ENCODE measurements around the gene ZFHX2. TPM values are rescaled to one million over a fixed set of nuclear protein-coding genes. Genes with fewer than 3 reads are reported as not detected.

Gene ZFHX2
- total RNA-seq, 2 experiments from 2014 or later: 1.0 to 1.3 TPM

DNA sequence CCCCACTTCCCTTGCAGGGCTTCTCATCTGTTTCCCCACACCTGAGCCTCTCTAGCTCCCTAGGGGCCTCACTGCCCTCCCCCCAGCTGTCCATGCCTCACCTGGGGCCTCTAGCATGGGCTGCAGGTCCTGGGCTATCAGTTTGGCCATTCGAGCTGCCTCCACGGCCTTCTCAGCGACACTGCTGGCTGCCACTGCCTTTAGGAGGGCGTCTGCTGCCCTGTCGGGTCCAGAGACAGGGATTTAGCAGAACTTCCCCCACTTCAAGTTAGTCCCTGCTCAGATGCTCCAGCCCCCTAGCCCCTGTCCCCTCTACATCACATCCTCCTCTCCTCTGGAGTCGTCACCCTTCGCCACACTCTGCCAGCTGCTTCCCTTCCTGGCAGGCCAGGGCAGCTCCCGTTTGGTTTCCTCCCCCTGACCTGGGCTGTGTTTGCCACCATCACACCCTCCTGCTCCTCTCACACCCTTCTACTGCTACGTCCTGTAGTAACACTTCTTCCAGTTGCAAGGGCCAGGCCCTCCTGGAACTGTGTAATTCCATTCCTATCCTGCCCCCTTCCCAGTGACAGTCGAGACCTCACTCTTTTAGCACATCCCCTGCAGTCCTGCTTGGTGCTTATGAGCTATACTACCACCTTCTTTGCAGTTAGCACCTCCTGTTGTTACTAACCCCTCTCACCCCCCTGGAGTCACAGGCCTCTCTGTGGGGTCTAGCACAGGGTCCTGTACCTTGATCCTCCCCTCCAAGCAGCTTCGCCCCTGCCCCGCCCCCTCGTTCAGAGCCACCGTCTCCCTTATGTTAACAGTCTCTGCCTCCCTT is 20.3 kb upstream of the ZFHX2 start:
- ATAC-seq (no peak), DNase-seq (no peak)
- Mint-ChIP-seq H3K4me1 (peaks cover 17% of the 10 kb centered on the region), H3K36me3 (ENCODE audit: low read depth) (no peaks in the 10 kb centered on the region), H3K4me3 (no peak overlapping the region), H3K9me3 (ENCODE audit: low read depth) (no peaks in the 10 kb centered on the region), H3K27ac (no peak overlapping the region), H3K27me3 (peaks cover 24% of the 10 kb centered on the region)
- ChIA-PET CTCF (interaction anchor here (0.6 to 2.5 kb wide), 7 partner anchors 9 to 275 kb away, joined by 3 to 9 read pairs (median 5); no protein-coding TSS in a partner anchor), POLR2A (no interaction called here)
- intact Hi-C loops (cut with DNase I, micrococcal nuclease): no loop called here

DNA sequence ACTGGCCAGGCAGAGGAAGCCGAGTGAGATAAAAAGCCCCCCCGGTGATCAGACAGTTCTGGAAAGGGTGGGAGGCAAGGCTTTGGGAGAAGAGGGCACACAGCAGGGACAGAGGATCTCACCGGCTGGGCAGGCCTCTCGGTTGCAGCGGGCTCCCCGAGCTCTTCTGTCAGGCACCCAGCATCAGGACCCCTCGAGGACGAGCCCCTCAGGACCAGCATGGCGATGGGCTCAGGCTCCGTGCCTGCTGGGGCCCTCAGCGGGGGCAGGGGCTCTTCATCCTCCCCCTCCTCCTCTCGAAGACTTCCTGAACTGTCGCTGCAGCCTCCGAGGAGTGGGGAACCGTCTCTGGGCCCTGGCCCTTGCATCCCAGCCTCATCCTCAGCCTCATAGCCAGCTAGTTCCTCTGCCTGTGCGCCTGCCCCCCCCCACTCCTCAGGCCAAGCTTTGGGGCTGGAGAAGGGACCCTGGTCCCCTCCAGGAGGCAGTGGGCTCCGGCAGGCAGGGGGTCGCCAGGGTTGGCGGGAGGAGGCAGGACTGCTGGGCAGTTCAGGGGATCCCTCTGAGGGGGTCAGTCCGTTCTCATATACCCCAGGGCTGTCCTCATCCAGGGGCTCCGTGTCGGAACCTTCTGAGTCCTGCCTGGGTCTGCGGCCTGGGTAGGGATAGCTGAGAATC is 19.4 kb upstream of the ZFHX2 start:
- DNase-seq (no peak), ATAC-seq (no peak)
- peaks cover 4% of the 10 kb centered on the region for H3K36me3 Mint-ChIP-seq (ENCODE audit: low read depth)
- peaks cover 18% of the 10 kb centered on the region for H3K4me1 Mint-ChIP-seq
- intact Hi-C loops (cut with DNase I, micrococcal nuclease): no loop called here
- no peak overlapping the region for H3K4me3 Mint-ChIP-seq
- H3K27me3 Mint-ChIP-seq: peaks cover 16% of the 10 kb centered on the region
- ChIA-PET CTCF (interaction anchor here (0.8 to 2.5 kb wide), 4 partner anchors 10 to 93 kb away, joined by 3 to 9 read pairs (median 5); no protein-coding TSS in a partner anchor), POLR2A (interaction anchor here (0.6 kb wide), 1 partner anchor 124 kb away, joined by 3 read pairs; no protein-coding TSS in a partner anchor)
- no peaks in the 10 kb centered on the region for H3K9me3 Mint-ChIP-seq (ENCODE audit: low read depth)
- H3K27ac Mint-ChIP-seq: no peak overlapping the region

DNA sequence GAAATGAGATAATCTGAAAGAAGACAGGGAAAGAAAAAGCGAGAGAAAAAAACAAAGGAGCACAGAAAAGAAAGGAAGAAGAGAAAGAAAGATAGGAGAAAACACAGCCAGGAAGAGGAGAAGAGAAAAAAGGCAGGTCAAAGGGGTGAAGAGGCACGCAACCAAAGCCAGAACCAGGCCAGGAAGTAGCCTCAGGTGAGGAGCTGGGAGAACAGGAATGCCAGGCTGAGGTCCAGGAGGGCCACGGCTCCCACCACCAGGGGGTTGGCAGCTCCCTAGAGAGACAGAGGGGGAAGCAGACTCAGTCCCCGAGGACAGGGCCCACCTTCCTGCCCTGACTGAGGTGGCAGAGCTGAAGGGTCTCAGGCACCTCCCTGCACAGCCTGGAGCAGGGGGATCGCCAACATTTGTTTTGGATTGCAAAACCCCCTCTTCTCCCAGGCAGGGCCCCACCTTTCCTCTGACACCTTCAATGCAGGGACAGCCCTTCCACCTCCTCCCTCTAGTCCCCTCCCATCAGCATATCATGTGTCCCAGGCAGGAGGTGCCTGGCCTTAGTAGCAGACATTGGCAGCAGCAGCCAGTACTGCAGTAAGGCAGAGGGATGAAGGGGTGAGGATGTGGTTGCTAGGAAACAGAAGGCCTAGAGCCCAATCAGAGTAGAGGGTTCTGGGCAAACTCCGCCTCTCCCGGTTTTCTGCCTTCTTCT is 18.0 kb upstream of the ZFHX2 start:
- Mint-ChIP-seq H3K4me3 (no peak overlapping the region), H3K27ac (no peak overlapping the region), H3K9me3 (ENCODE audit: low read depth) (no peaks in the 10 kb centered on the region), H3K4me1 (peaks cover 19% of the 10 kb centered on the region), H3K27me3 (peaks cover 12% of the 10 kb centered on the region), H3K36me3 (ENCODE audit: low read depth) (peaks cover 11% of the 10 kb centered on the region)
- intact Hi-C loops (cut with DNase I, micrococcal nuclease): no loop called here
- DNase-seq (no peak), ATAC-seq (peak; percentile 9)
- POLR2A ChIA-PET: no interaction called here
- CTCF ChIA-PET: interaction anchor here (0.6 to 4.3 kb wide), 7 partner anchors 12 to 372 kb away, joined by 3 to 43 read pairs (median 3); partner anchors contain the start of gene THTPA

DNA sequence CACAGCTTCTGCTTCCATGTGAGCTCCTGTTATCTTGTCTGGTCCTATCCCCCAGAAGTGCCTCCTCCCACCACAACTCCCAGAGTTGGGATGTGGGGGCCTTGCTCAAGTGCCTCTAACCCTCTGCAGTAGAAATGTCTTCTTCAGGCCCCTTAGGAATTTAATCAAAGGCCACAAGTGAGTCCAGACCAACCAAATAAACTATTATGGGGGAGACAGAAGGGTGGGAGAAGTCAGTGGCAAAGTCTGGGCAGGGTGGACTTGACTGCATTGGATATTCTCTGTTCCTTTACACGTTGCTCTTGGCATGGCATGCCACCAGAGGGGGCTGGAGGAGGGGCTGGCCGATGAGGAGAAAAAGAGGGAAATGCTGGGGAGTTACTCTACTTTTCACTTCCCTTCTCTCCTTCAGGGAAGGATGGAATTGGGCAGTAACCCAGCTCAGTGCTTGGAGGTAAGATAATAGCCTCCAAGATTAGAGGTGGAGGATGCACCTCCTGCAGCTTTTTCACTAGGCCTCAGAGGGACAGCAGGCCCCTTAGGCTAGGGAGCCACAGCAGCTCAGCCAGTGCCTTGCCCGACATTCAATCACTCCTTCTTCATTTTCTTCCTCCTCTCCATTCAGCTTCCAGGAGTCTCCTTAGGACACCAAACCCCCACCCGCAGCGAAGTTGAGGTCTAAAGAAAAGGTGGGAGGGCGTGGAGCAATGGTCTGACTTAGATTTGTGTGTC is 17.2 kb upstream of the ZFHX2 start:
- peaks cover 19% of the 10 kb centered on the region for H3K4me1 Mint-ChIP-seq
- intact Hi-C loops (cut with DNase I, micrococcal nuclease): no loop called here
- peak; percentile 59 for DNase-seq
- H3K27me3 Mint-ChIP-seq: peaks cover 12% of the 10 kb centered on the region
- H3K27ac Mint-ChIP-seq: peak overlapping the region; percentile 95
- ATAC-seq: no peak
- ChIA-PET POLR2A (no interaction called here), CTCF (interaction anchor here (0.6 to 4.3 kb wide), 9 partner anchors 11 to 540 kb away, joined by 3 to 43 read pairs (median 3); partner anchors contain the start of gene THTPA)
- peak overlapping the region; percentile 92 for H3K4me3 Mint-ChIP-seq
- H3K36me3 Mint-ChIP-seq (ENCODE audit: low read depth): peaks cover 17% of the 10 kb centered on the region
- no peaks in the 10 kb centered on the region for H3K9me3 Mint-ChIP-seq (ENCODE audit: low read depth)

GRCh38 chr14:23568021-23568599 is 16.5 kb upstream of the ZFHX2 start:
- ChIA-PET CTCF (interaction anchor here (0.7 to 4.3 kb wide), 7 partner anchors 10 to 540 kb away, joined by 3 to 43 read pairs (median 3); partner anchors contain the start of genes JPH4, PABPN1 and THTPA), POLR2A (interaction anchor here (0.7 kb wide), 1 partner anchor 513 kb away, joined by 3 read pairs; no protein-coding TSS in a partner anchor)
- peaks cover 19% of the 10 kb centered on the region for H3K4me1 Mint-ChIP-seq
- no peak for DNase-seq
- H3K36me3 Mint-ChIP-seq (ENCODE audit: low read depth): peaks cover 18% of the 10 kb centered on the region
- intact Hi-C loops (cut with DNase I, micrococcal nuclease): no loop called here
- H3K27ac Mint-ChIP-seq: peak overlapping the region; percentile 95
- H3K4me3 Mint-ChIP-seq: peak overlapping the region; percentile 92
- no peaks in the 10 kb centered on the region for H3K9me3 Mint-ChIP-seq (ENCODE audit: low read depth)
- ATAC-seq: no peak
- peaks cover 10% of the 10 kb centered on the region for H3K27me3 Mint-ChIP-seq

DNA sequence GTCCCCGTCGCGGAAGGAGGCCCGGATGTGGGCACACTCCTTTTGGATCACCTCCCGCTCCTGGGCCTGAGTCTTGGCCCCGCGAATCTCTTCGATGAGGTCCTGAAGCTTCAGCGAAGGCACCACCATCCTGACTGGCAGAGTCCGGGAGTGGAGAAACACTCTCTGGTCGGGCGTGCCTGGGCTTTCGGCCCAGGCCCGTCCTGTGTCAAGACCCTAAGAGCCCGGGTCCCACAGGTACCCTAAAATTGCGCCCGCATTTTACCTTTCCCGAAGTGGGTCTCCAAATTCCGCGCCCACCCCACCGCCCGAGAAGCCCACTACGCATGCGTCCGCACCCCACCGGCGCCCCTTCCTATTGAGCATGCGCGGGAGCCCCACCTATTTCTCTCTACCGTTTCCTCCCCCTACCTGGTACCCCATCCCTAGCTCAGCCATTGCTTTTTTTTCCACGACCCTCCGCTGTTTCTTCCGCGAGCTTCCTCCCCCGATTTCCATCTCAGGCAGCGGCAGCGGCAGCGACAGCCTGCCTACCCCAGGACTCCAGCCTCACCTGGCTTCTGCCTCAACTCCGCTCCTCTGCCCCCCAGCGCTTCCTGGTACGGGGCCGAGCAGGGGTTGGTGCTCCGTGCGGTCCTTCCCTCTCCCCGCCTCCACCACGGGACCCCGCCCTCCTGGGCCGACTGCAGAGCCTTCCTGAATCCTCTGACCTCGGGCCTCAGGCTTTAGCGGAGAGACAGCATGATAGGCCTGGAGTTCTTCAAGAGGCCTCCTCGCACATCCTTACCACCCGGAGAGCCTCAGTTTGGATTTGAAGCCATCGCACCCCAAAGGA is 15.8 kb upstream of the ZFHX2 start, which contains the start of gene AP1G2:
Gene AP1G2, minus strand, starts transcription at position 606 of the 835 bp plus-strand sequence. Its CDS starts 477 bp downstream, at position 129.
- Mint-ChIP-seq H3K9me3 (ENCODE audit: low read depth) (no peaks in the 10 kb centered on the region), H3K27me3 (peaks cover 5% of the 10 kb centered on the region), H3K27ac (peak within 1 kb of the TSS; percentile 95), H3K36me3 (ENCODE audit: low read depth) (peaks cover 23% of the 10 kb centered on the region), H3K4me1 (peaks cover 23% of the 10 kb centered on the region), H3K4me3 (peak within 1 kb of the TSS; percentile 92)
- POLR2A ChIA-PET: interaction anchor here (0.6 to 0.7 kb wide), 2 partner anchors 12 to 513 kb away, joined by 3 read pairs; no protein-coding TSS in a partner anchor
- CTCF ChIA-PET: interaction anchor here (0.7 to 4.3 kb wide), 10 partner anchors 10 to 618 kb away, joined by 3 to 43 read pairs (median 3); partner anchors contain the start of genes JPH4, PABPN1, PPP1R3E and THTPA
- intact Hi-C loops (cut with DNase I, micrococcal nuclease): loop anchor here (1.0 to 2.0 kb wide), 6 partner anchors 11 to 527 kb away; partner anchors contain the start of genes NGDN (in 1 of the 2), PABPN1 (in 1 of the 2), PCK2 (in 1 of the 2) and THTPA (in 1 of the 2)
- ATAC-seq (peak; percentile 96), DNase-seq (peak; percentile 95)

GRCh38 chr14:23566778-23567185 is 15.2 kb upstream of the ZFHX2 start:
- POLR2A ChIA-PET: interaction anchor here (0.6 kb wide), 1 partner anchor 11 kb away, joined by 3 read pairs; no protein-coding TSS in a partner anchor
- intact Hi-C loops (cut with DNase I, micrococcal nuclease): loop anchor here (1.0 to 2.0 kb wide), 6 partner anchors 10 to 528 kb away; partner anchors contain the start of genes NGDN (in 1 of the 2), PABPN1 (in 1 of the 2), PCK2 (in 1 of the 2) and THTPA (in 1 of the 2)
- Mint-ChIP-seq H3K36me3 (ENCODE audit: low read depth) (peaks cover 27% of the 10 kb centered on the region), H3K27ac (peak overlapping the region; percentile 95), H3K9me3 (ENCODE audit: low read depth) (no peaks in the 10 kb centered on the region), H3K4me1 (peaks cover 23% of the 10 kb centered on the region), H3K4me3 (peak overlapping the region; percentile 92), H3K27me3 (peaks cover under 1% of the 10 kb centered on the region)
- no peak for ATAC-seq
- CTCF ChIA-PET: interaction anchor here (0.5 to 4.3 kb wide), 9 partner anchors 9 to 618 kb away, joined by 3 to 43 read pairs (median 3); partner anchors contain the start of genes JPH4, PABPN1, PPP1R3E and THTPA
- no peak for DNase-seq

DNA sequence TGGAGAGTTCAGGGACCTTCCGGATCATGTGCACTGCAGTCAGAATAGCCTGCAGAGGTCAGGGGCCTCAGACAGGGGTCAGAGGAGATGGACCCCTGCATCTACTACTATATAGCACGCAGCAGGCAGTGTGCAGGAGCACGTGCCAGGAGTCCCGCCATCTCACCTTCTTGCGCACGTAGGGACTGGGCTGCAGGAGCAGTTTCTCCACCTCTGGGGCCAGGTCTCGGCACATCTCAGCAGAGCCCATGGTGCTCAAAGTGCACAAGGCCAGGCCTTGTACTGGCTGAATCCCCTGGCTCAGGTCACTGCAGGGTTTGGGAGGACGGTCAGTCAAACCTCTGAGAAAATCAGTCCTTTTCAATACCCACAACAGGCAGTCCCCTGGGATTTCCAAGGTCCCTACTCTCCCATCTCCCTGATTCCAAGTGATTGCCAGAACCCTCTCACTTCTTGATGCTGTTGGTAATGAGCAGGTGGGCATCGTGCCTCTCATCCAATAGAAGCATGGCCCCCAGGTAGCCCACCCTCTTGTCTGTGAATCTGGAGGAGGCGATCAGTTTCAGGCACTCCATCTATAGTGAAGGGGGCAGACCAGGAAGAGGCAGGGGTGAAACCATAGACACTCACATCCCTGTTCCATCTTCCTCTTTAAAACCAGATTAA is 14.7 kb upstream of the ZFHX2 start:
- Mint-ChIP-seq H3K4me1 (peaks cover 23% of the 10 kb centered on the region), H3K27ac (peak overlapping the region; percentile 95), H3K9me3 (ENCODE audit: low read depth) (no peaks in the 10 kb centered on the region), H3K27me3 (no peaks in the 10 kb centered on the region), H3K36me3 (ENCODE audit: low read depth) (peaks cover 31% of the 10 kb centered on the region), H3K4me3 (peak overlapping the region; percentile 92)
- intact Hi-C loops (cut with DNase I, micrococcal nuclease): loop anchor here in 1 of 2 experiments (2.0 kb wide), 1 partner anchor 529 kb away; the partner anchor contains the start of gene PCK2
- ATAC-seq (no peak), DNase-seq (no peak)
- CTCF ChIA-PET: interaction anchor here (0.5 to 4.3 kb wide), 4 partner anchors 8 to 619 kb away, joined by 3 to 43 read pairs (median 4); partner anchors contain the start of gene THTPA
- POLR2A ChIA-PET: interaction anchor here (0.6 kb wide), 1 partner anchor 11 kb away, joined by 3 read pairs; no protein-coding TSS in a partner anchor

Measured in activated CD4-positive, alpha-beta T cell treated with anti-CD3 and anti-CD28 coated beads for 36 hours (primary cell).